HG02973 (cell line): Measurements from ENCODE around the gene ZDHHC14.
"Not testable (repeated sequence)": the region's sequence is repeated elsewhere in the genome, so short reads cannot be mapped to it uniquely, and the experiment has no call there.

Source experiments
- ATAC-seq: cut with Tn5 transposase; IDR thresholded peaks from one replicate; pipeline ENCODE4 v1.9.1; 2021; ENCODE audit warnings: moderate library complexity; ENCODE audit not compliant: unreplicated experiment

The ZDHHC14 gene

GRCh38 chr6:157590654-157591053 lies 209.7 kb downstream of the ZDHHC14 start:
- ATAC-seq, result not testable (repeated sequence)

DNA sequence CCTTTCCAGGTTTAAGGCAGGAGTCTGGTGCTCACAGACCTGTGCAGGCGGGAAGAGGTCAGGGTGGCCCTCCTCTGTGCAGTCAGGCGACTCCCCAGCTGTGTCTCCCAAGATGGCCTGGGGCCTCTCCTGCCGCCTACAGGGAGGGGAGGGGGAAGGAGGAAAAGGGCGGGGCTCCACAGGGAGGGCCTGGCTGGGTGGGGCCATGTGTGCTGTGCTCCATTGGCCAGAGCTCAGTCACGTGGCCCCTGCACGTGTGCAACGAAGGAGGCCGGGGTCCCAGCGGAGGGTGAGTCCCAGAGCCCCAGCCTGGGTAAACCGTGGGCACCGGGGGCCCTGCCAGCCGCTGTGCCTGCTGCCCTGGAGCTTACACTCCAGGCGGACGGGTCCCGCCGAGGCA lies 211.6 kb downstream of the ZDHHC14 start:
- ATAC-seq, result no peak

DNA sequence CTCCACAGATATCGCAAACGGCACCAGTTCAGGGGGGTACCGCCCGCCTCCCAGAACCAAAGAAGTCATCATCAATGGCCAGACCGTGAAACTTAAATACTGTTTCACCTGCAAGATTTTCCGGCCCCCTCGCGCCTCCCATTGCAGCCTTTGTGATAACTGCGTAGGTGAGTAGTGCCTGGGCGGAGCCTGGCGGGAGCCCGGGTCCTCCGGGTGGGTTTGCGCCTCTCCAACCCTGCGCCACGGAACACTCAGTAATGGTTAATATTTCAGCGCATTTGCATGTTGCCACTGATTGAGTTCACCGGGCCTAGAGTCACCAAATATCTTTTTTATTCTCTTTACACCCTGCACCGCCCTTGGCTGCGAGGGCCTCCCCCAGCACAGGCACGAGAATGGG lies 212.0 kb downstream of the ZDHHC14 start:
- ATAC-seq, result no peak

DNA sequence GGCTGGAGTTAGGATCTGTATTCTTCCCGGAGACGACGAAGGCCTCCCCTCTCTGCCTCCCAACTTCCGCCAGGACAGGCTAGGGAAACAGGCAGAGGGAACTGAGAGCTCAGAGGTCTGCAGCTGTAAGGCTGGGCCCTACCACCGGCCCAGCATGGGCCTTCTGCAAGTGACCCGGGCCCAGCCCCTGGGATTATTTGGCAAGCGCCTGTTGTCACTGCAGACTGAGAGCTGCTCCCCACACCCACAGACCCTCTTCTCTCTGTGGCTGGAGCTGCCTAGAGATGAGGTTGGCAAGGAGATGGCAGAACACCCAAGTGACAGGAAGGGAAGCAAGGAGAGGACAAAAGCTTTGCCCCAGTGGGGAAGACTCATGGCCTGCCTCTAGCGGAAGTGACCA lies 212.6 kb downstream of the ZDHHC14 start:
- no peak for ATAC-seq

- ATAC-seq, result no peak
Measured at GRCh38 chr6:157594292-157594691, 213.3 kb downstream of the ZDHHC14 start.

GRCh38 chr6:157595768-157596167 lies 214.8 kb downstream of the ZDHHC14 start:
- no peak for ATAC-seq

DNA sequence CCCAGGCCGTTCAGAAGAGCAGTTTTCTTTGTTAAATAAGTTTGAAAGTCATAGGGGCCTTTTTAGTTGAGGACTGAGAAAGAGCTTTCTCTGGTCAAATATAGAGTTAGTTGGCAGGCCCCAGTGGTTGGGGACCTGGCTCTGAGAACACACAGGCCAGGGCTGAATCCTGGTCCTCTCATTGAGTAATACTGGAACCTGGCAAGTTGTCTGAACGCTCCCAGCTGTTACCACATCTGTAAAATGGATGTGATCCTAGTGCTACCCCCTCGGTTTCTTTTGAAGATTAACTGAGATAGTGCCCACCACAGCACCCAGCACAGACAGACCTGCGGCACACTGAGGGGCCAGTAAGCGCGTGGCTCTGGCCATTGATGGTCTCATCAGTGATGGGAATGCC lies 215.5 kb downstream of the ZDHHC14 start:
- ATAC-seq, result no peak

- ATAC-seq, result no peak
Measured at GRCh38 chr6:157596886-157597285, 215.9 kb downstream of the ZDHHC14 start.

GRCh38 chr6:157597461-157598312 lies 216.7 kb downstream of the ZDHHC14 start:
- ATAC-seq, result no peak

GRCh38 chr6:157599191-157599590 lies 218.2 kb downstream of the ZDHHC14 start:
- ATAC-seq, result no peak

DNA sequence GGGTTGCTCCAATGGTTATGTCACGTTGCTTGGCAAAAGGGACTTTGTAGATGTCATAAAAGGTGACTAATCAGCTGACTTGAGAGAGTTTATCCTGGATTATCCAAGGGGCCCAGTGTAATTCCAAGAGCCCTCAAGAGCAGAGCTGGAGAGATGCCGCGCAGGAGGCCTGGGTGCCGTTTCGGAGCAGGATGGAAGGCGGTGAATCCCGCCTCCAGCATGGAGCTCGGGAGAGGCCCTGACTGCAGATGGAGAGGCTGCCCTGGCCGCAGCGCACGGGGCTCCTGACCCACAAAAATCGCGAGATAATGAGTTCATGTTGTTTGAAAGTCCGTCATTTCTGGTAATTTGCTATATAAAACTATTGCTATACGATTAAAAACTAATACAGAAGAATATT lies 219.8 kb downstream of the ZDHHC14 start:
- no peak for ATAC-seq

- ATAC-seq, result no peak
Measured at GRCh38 chr6:157602521-157603295, 221.7 kb downstream of the ZDHHC14 start.

DNA sequence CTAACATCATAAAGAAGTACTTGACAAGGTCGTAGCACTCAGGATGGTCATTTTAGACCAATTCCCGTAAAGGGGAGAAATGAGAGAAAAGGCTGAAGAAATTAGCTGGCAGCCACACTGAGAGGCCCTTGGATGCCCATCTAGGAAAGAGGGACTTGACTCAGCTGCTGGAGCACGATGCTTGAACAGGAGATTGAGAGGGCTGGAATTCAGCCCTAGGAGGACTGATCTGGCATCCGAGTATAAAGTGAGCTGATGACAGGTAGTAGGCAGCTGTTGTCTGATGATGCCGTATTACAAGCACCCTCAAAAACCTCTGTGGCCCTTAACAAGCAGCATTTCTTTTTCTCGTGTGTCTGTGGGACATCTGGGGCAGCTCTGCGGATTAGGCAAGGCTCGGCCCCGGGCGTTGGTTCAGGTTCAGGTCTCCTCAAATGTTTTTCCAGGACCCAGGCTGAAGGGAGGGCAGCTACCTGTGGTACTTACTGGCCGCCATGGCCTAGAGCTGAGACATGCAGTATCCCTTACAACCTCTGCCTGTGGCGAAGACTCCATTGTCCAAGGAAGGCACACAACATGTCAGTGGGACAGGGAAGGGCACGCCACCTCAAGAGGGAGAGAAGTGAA lies 222.4 kb downstream of the ZDHHC14 start:
- no peak for ATAC-seq

DNA sequence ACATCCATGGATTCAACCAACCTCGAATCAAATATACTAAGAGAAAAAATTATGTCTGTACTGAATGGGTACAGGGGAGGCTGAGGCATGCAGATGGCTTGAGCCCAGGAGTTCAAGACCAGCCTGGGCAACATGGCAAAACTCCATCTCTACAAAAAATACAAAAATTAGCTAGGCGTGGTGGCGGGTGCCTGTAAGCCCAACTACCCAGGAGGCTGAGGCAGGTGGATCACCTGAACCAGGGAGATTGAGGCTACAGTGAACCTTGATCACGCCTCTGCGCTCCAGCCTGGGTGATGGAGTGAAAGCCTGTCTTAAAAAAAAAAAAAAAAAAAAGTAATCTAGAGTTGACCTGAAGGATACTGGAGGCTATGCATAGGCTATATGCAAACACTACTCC lies 223.0 kb downstream of the ZDHHC14 start:
- no peak for ATAC-seq

DNA sequence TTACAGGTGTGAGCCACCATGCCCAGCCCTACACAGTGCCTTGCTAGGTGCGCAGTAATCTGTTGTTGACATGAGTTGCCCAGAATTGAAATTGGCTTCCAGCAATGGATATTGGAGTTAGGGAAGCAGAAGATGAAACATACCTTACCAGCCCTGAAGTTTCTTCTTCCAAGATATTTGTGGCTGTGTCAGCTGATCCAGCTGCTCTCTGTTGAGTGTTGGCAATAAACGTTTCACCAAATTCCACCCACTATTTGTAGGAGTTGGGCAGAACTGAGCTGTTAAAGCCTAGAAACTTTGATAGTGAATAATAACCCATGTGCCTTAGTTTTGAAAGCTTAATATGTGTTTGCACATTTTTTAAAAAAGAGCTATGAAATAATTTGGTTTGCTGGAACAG lies 223.8 kb downstream of the ZDHHC14 start:
- no peak for ATAC-seq

- no peak for ATAC-seq
Measured at GRCh38 chr6:157605484-157605883, 224.5 kb downstream of the ZDHHC14 start.

DNA sequence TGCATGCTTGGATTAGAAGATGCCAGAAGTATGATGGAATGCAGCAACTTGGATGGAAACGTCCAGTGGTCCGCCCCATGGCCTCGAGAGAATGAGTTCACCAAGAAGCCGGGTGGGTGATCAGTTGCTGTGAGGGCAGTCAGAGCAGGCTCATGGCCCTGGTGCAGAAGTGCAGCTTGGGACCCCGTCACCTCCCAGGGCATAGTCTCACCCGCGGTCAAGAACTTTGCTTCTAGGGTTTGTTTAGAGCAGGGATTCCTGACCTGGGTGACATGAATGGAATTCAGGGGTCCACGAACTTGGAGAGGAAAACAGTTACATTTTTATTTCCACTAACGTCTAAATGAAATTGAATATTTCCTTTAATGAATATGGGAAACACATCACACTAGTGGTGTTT lies 225.5 kb downstream of the ZDHHC14 start:
- no peak for ATAC-seq

GRCh38 chr6:157607317-157608109 lies 226.5 kb downstream of the ZDHHC14 start:
- ATAC-seq, result no peak

- no peak for ATAC-seq
Measured at GRCh38 chr6:157608221-157609075, 227.5 kb downstream of the ZDHHC14 start.

DNA sequence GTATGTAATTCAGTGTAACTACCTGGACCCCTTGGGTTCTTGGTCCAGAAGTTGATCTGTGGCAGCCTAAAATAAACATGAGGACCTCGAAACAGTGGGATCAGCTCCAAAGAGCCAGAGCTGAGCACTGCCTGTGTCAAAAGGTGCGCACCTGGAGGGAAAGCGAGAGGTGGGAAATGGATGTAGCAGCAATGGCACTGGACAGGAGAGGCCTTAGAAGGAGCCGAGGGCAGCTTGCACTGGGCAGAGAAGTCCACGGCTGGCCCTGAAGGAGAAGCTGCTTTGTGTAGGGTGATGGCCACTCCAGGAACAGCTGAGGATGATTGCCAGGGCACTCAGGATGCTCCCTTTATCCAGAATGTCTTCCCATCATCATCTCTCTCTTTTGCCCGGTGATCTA lies 228.1 kb downstream of the ZDHHC14 start:
- ATAC-seq, result no peak
